Progenitor cell of endocrine pancreas (in vitro differentiated cells): Measurements from ENCODE around the gene LHFPL2. TPM values are rescaled to one million over a fixed set of nuclear protein-coding genes. Genes with fewer than 3 reads are reported as not detected.

ENCODE experiments used
- DNase-seq: peaks from one replicate; pipeline ENCODE4 v3.0.0; 2021; ENCODE audit warnings: low spot score; ENCODE audit not compliant: unreplicated experiment
- H3K27ac Mint-ChIP-seq: 2 replicates; pipeline ENCODE4 v1.8.0; 2021; ENCODE audit warnings: mild to moderate bottlenecking, moderate library complexity, mixed read lengths
- H3K27me3 Mint-ChIP-seq: 2 replicates; pipeline ENCODE4 v1.8.0; 2021; ENCODE audit warnings: mixed read lengths
- H3K36me3 Mint-ChIP-seq: 2 replicates; pipeline ENCODE4 v1.8.0; 2022; ENCODE audit warnings: mixed read lengths; ENCODE audit not compliant: insufficient read depth
- H3K4me1 Mint-ChIP-seq: 2 replicates; pipeline ENCODE4 v1.8.0; 2021; ENCODE audit warnings: low read depth, mixed read lengths
- H3K4me3 Mint-ChIP-seq: 2 replicates; pipeline ENCODE4 v1.8.0; 2021; ENCODE audit warnings: low read depth, mild to moderate bottlenecking, moderate library complexity, mixed read lengths
- H3K9me3 Mint-ChIP-seq: 2 replicates; pipeline ENCODE4 v1.8.0; 2021; ENCODE audit warnings: low read depth, mixed read lengths
- total RNA-seq: library from RNA; stranded (reverse); gene quantifications from 2 replicates; pipeline ENCODE4 v1.2.1, GENCODE V29; 2021
- TF ChIP-seq, protein P1 (sequence below): fragments of 200-600 bp; sonication (generic); IDR thresholded peaks from one replicate; pipeline ENCODE4 v1.5.0; 2021; ENCODE audit warnings: antibody characterized with exemption, mild to moderate bottlenecking; ENCODE audit not compliant: unreplicated experiment

The LHFPL2 gene
- total RNA-seq, 1 donor from 2014 or later, result 15.0 TPM

DNA sequence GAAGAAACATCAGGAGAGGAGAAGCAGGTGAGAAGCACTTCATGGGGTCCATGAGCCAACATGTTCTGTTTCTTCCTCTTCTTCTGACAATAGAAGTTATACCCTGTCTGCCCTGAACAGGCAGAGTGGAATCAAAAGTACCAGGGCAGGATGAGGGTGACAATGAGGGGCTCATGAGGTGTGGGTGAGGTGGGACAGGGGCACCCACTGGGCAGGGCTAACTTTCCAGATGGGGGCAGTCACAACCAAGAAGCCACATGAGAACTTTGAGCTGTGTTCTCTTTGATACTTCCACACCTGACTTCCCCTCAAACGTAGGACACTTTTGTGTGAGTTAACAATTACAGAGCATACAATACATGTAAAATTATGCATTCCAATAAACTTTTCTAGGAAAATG, 92.7 kb downstream of the LHFPL2 start:
- Mint-ChIP-seq H3K4me1 (no peaks in the 10 kb centered on the region), H3K27me3 (no peaks in the 10 kb centered on the region), H3K4me3 (no peak overlapping the region), H3K27ac (no peak overlapping the region), H3K36me3 (peaks cover 6% of the 10 kb centered on the region), H3K9me3 (peaks cover 5% of the 10 kb centered on the region)
- no peak for DNase-seq
- TF ChIP-seq, protein P1, sequence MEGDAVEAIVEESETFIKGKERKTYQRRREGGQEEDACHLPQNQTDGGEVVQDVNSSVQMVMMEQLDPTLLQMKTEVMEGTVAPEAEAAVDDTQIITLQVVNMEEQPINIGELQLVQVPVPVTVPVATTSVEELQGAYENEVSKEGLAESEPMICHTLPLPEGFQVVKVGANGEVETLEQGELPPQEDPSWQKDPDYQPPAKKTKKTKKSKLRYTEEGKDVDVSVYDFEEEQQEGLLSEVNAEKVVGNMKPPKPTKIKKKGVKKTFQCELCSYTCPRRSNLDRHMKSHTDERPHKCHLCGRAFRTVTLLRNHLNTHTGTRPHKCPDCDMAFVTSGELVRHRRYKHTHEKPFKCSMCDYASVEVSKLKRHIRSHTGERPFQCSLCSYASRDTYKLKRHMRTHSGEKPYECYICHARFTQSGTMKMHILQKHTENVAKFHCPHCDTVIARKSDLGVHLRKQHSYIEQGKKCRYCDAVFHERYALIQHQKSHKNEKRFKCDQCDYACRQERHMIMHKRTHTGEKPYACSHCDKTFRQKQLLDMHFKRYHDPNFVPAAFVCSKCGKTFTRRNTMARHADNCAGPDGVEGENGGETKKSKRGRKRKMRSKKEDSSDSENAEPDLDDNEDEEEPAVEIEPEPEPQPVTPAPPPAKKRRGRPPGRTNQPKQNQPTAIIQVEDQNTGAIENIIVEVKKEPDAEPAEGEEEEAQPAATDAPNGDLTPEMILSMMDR, result no peak

DNA sequence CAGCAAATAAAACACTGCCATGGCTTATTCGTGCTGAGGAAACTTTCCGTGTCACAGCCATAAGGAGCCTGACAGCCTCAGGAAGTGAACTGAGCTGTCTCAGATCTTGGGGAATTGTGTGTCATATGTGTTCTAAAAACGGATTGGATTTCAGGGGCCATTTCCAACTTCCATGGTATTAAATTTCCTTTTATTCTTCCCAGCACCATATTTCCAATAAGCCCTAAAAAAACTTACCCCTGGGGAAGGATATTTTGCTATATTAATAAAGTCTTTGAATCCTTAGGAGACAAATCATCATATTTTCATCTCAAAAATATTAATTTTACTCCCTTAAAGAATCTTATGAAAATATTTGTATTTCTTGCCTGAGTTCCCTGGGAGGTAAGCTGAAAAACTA, 93.9 kb downstream of the LHFPL2 start:
- no peaks in the 10 kb centered on the region for H3K4me1 Mint-ChIP-seq
- H3K9me3 Mint-ChIP-seq, result peaks cover 8% of the 10 kb centered on the region
- no peaks in the 10 kb centered on the region for H3K27me3 Mint-ChIP-seq
- TF ChIP-seq, protein P1, result no peak
- DNase-seq, result no peak
- no peak overlapping the region for H3K27ac Mint-ChIP-seq
- no peak overlapping the region for H3K4me3 Mint-ChIP-seq
- H3K36me3 Mint-ChIP-seq, result peaks cover 10% of the 10 kb centered on the region

DNA sequence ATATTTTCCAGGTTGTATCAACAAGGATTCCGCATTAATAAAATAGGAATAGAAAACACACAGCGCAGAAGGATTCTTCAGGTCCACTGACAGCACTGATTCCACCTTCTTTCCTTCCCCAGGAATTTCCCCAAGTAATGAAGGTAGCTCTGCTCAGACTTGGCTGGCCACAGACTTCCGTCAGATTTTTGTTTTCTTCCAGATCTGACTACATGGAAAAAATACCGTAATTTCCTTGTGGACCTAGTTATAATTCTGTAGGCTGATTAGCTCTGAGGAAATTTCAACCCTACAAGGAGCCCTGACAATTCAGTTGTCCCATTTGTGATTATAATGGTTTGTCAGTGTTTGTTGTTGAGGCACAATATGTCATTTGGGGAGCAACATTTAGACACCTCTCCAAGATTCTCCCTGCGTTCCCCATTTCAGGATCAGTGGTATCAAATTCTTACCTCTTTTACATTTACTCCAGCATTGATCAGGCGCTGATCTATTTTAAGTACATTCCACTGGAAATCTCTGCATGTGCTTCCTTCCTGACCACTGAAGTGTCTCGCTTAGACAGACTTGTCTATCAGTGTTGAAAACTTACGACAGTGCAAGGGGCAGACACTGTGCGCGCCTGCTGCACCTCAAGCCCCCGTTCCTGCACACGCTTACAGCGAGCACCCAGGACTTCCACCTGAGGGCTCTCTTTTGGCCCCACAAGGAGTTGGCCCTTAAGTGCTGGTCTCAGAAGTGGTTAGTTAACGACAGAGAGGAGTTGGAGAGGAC, 94.8 kb downstream of the LHFPL2 start:
- TF ChIP-seq, protein P1, result no peak
- H3K36me3 Mint-ChIP-seq, result peaks cover 10% of the 10 kb centered on the region
- no peaks in the 10 kb centered on the region for H3K27me3 Mint-ChIP-seq
- no peak for DNase-seq
- peaks cover 8% of the 10 kb centered on the region for H3K9me3 Mint-ChIP-seq
- no peak overlapping the region for H3K27ac Mint-ChIP-seq
- H3K4me1 Mint-ChIP-seq, result no peaks in the 10 kb centered on the region
- H3K4me3 Mint-ChIP-seq, result no peak overlapping the region

DNA sequence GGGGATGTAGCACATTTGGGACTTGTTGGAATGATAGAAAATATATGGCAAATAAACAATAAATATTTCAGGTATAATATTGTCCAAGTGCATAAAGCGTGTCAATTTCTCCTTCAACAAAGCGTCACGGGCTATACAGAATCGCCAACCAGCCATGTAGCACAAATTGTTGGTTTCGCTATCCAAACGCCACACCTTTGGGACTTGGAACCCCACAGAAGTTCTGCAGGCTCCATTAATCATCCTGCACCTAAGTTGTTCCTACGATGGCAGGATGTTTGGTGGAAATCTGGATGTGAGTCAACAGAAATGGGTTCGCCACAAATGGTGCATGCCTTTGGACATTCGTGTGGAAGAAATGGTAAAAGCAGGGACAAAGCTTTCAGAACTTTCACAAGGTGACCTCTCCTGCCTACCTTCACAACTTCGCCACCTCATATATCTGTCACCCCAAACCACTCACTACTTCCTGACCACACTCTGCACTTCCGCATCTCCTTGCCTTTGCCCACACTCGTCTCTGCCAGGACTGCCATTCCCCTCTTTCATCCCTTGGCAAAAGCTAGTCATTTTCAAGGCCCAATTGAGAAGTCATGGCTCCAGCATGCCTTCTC, 95.7 kb downstream of the LHFPL2 start:
- H3K4me3 Mint-ChIP-seq, result no peak overlapping the region
- peaks cover 8% of the 10 kb centered on the region for H3K9me3 Mint-ChIP-seq
- TF ChIP-seq, protein P1, result no peak
- DNase-seq, result no peak
- H3K27ac Mint-ChIP-seq, result no peak overlapping the region
- H3K4me1 Mint-ChIP-seq, result peaks cover 6% of the 10 kb centered on the region
- H3K27me3 Mint-ChIP-seq, result no peaks in the 10 kb centered on the region
- peaks cover 10% of the 10 kb centered on the region for H3K36me3 Mint-ChIP-seq

DNA sequence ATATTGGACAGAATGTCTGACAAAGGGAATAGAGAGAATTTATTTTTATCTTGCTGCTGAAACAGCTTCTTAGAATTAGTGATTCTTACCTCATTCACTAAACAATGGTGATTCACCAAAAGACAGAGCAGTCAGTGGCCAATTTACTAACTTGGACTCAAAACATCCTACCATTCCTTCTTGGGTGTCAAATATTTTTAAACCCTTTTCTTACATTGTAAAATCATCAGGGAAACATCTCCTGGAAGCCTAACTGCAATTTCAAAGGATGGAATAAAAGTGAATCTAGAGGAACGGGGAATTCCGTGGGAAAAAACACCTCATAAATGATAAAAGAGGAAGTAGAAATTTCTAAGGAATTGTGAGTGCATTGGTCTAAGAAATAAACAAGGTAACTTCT, 97.7 kb downstream of the LHFPL2 start:
- Mint-ChIP-seq H3K9me3 (peaks cover 8% of the 10 kb centered on the region), H3K27me3 (no peaks in the 10 kb centered on the region), H3K27ac (no peak overlapping the region), H3K4me3 (no peak overlapping the region), H3K36me3 (peaks cover 10% of the 10 kb centered on the region), H3K4me1 (peaks cover 18% of the 10 kb centered on the region)
- TF ChIP-seq, protein P1, result no peak
- DNase-seq, result no peak
